ENCODE results near the gene PLOD1. TPM values are rescaled to one million over a fixed set of nuclear protein-coding genes. Genes with fewer than 3 reads are reported as not detected.

PLOD1 gene
- total and polyA plus RNA-seq, 10 of the 15 experiments (the other 5 are each of a cell fraction or from before 2014, with no cell fraction given) = 10.6 to 42.6 (median 29.3) TPM

GRCh38 chr1:11903210-11903609 lies 31.3 kb upstream of the PLOD1 start:
- no peaks in the 10 kb centered on the region for H3K36me3 ChIP-seq (ENCODE audit: control insufficient read depth in 2 of 2, insufficient read depth in 2 of 2, low read length in 1 of 2)
- 71% methylated on average over 1 of the region's 1 CpG for WGBS (ENCODE audit: insufficient coverage, insufficient replicate concordance, low lambda C conversion rate, missing lambda C conversion rate)
- no peak overlapping the region for H3K4me2 ChIP-seq (ENCODE audit: control insufficient read depth, insufficient read depth)
- FAIRE-seq = no peak
- H3K27me3 ChIP-seq (replicated peaks in 1 of 2; ENCODE audit: control insufficient read depth in 2 of 2, insufficient read depth in 2 of 2, low read length in 1 of 2) = no peaks in the 10 kb centered on the region; a peak in 1 of 4 replicates
- no peak for TF ChIP-seq NRF1 (conservative IDR thresholded peaks at IDR 0.05; ENCODE audit: low read depth, low read length)
- TF ChIP-seq SREBF2 (IDR thresholded peaks at IDR 0.05; ENCODE audit: low read length) = no peak
- no peak for TF ChIP-seq ZNF274 (IDR thresholded peaks at IDR 0.05; ENCODE audit: insufficient read depth, insufficient read length)
- TF ChIP-seq POLR2A (IDR thresholded peaks at IDR 0.05; ENCODE audit: low read depth, low read length) = no peak
- no peak for TF ChIP-seq POLR2AphosphoS5 (IDR thresholded peaks at IDR 0.05; ENCODE audit: low read length)
- TF ChIP-seq IRF4 (IDR thresholded peaks at IDR 0.05; ENCODE audit: low read depth, low read length) = no peak
- TF ChIP-seq BMI1 (IDR thresholded peaks at IDR 0.05; ENCODE audit: borderline replicate concordance) = no peak
- TF ChIP-seq SUPT20H (IDR thresholded peaks at IDR 0.05; ENCODE audit: borderline replicate concordance, control insufficient read depth, low read depth, low read length) = no peak
- TF ChIP-seq CEBPZ (IDR thresholded peaks at IDR 0.05; ENCODE audit: low read depth, low read length) = no peak
- no peak for TF ChIP-seq E4F1 (IDR thresholded peaks at IDR 0.05; ENCODE audit: borderline replicate concordance, partially characterized antibody)
- no peak for TF ChIP-seq CTCF (IDR thresholded peaks at IDR 0.05 in 2 of 3, conservative IDR thresholded peaks at IDR 0.05 in 1 of 3; ENCODE audit: control insufficient read depth in 2 of 3, extremely low read depth in 1 of 3, insufficient read depth in 1 of 3, low read depth in 3 of 3, low read length in 3 of 3)
- TF ChIP-seq SMC3 (IDR thresholded peaks at IDR 0.05; ENCODE audit: borderline replicate concordance, low read length) = no peak
- TF ChIP-seq TARDBP (IDR thresholded peaks at IDR 0.05; ENCODE audit: borderline replicate concordance) = no peak
- TF ChIP-seq EGR1 (IDR thresholded peaks at IDR 0.05; ENCODE audit: borderline replicate concordance in 1 of 2, low read depth in 2 of 2, low read length in 2 of 2) = no peak
- intact Hi-C loops (cut with micrococcal nuclease; ENCODE audit: unreplicated experiment) = loop anchor here (10.0 kb wide), 1 partner anchor 1428 kb away; the partner anchor contains the start of genes DFFA and PEX14
- in situ Hi-C loops (cut with MboI) = no loop called here
- H4K20me1 ChIP-seq (ENCODE audit: control insufficient read depth, insufficient read depth) = no peaks in the 10 kb centered on the region
- H3K9ac ChIP-seq (ENCODE audit: control insufficient read depth, insufficient read depth, low read length) = no peak overlapping the region
- no peak for ATAC-seq
- ChIA-PET POLR2A (no interaction called here), SMC1A (ENCODE audit: uncharacterized antibody, unreplicated experiment) (interaction anchor here (1.3 kb wide), 1 partner anchor 32 kb away, joined by 3 read pairs; the partner anchor contains the start of gene PLOD1), RAD21 (ENCODE audit: unreplicated experiment) (no interaction called here), CTCF (no interaction called here)
- H3K79me2 ChIP-seq (ENCODE audit: control insufficient read depth, insufficient read depth, low read length) = no peaks in the 10 kb centered on the region
- BruUV-seq (replicated peaks) = no TSS peak
- H3K9me3 ChIP-seq (replicated peaks; ENCODE audit: control insufficient read depth, insufficient read depth, low read length) = no peaks in the 10 kb centered on the region
- no peak for DNase-seq (ENCODE audit: low read depth, low spot score)
- H3K27ac ChIP-seq (ENCODE audit: control insufficient read depth, insufficient read depth) = no peak overlapping the region
- H2AFZ ChIP-seq (ENCODE audit: control insufficient read depth, low read depth, low read length) = no peak overlapping the region
- H3K4me1 ChIP-seq (ENCODE audit: control insufficient read depth, insufficient read depth, low read length) = no peaks in the 10 kb centered on the region
- H3K4me3 ChIP-seq = no peak overlapping the region

All from GM12878 (cell line).